ENCODE data around the gene ST7L. TPM values are rescaled to one million over a fixed set of nuclear protein-coding genes. Genes with fewer than 3 reads are reported as not detected.

Gene ST7L
- total and polyA plus RNA-seq, 10 of the 15 experiments (the other 5 are each of a cell fraction or from before 2014, with no cell fraction given) = 3.6 to 13.7 (median 8.9) TPM

GRCh38 chr1:112614460-112615065 is 4.4 kb downstream of the ST7L start (continued):
- TF ChIP-seq PAX5 (IDR thresholded peaks at IDR 0.05; ENCODE audit: borderline replicate concordance, low read depth, low read length) (no peak), STAT3 (IDR thresholded peaks at IDR 0.05; ENCODE audit: low read depth, low read length) (no peak), SMAD1 (IDR thresholded peaks at IDR 0.05; ENCODE audit: low read depth, partially characterized antibody) (no peak), RAD21 (IDR thresholded peaks at IDR 0.05; ENCODE audit: insufficient read depth, low read depth, low read length) (peak; percentile 78), SPI1 (IDR thresholded peaks at IDR 0.05; ENCODE audit: borderline replicate concordance, insufficient read depth, low read depth, low read length) (no peak), NR2C1 (IDR thresholded peaks at IDR 0.05) (no peak), SMC3 (IDR thresholded peaks at IDR 0.05; ENCODE audit: borderline replicate concordance, low read length) (peak; percentile 50; the same call in 1 of the 2 replicates)

DNA sequence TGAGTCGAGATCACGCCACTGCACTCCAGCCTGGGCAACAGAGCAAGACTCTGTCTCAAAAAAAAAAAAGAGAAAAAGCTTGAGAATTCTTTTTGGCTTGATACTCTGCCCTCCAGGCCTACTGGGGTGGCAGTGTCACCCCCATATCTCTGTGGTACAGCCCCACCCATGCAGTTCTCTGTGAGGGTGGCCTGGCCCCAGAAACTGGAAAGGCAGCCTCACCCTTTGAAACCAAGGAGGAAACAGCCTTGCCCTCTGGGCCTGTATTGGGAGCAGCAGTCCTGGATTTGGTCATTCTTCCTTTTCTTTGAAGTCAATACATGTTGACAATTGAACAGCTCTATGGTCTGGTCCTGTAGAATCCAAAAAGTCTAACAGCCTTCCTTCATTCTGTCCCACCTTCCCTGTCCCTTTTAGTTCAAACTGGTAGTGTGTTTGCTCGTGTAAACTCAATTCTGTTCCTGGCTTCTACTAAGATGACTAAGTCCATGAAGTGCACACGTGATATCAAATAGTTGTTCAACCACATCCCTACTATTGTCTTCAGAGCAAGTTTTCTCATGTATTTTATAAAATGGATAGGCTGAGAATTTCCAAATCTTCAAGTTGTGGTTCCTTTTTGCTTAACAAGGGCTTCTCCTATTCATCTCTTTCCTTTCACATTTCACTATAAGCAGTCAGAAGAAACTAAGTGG is 13.2 kb downstream of the ST7L start:
- 77% methylated on average over 4 of the region's 4 CpGs for WGBS (ENCODE audit: insufficient coverage, insufficient replicate concordance, low lambda C conversion rate, missing lambda C conversion rate)
- intact Hi-C loops (cut with micrococcal nuclease; ENCODE audit: unreplicated experiment) = no loop called here

More for the DNA sequence above, 13.2 kb downstream of the ST7L start:
- in situ Hi-C loops (cut with MboI) = no loop called here
- no peak overlapping the region for H3K27ac ChIP-seq (ENCODE audit: control insufficient read depth, insufficient read depth)
- no peak for ATAC-seq
- ChIA-PET SMC1A (ENCODE audit: uncharacterized antibody, unreplicated experiment) (interaction anchor here (1.1 to 1.6 kb wide), 2 partner anchors 47 to 214 kb away, joined by 3 to 5 read pairs; no protein-coding TSS in a partner anchor), POLR2A (interaction anchor here (0.6 kb wide), 1 partner anchor 18 kb away, joined by 6 read pairs; no protein-coding TSS in a partner anchor), RAD21 (ENCODE audit: unreplicated experiment) (interaction anchor here (1.2 kb wide), 1 partner anchor 104 kb away, joined by 3 read pairs; no protein-coding TSS in a partner anchor), CTCF (interaction anchor here (0.9 to 1.0 kb wide), 2 partner anchors 104 to 215 kb away, joined by 3 read pairs; no protein-coding TSS in a partner anchor)
- no peaks in the 10 kb centered on the region for H3K79me2 ChIP-seq (ENCODE audit: control insufficient read depth, insufficient read depth, low read length)
- FAIRE-seq = no peak
- no peak overlapping the region for H3K4me2 ChIP-seq (ENCODE audit: control insufficient read depth, insufficient read depth)
- H3K36me3 ChIP-seq (ENCODE audit: control insufficient read depth in 2 of 2, insufficient read depth in 2 of 2, low read length in 1 of 2) = peaks cover 0 to 5% of the 10 kb centered on the region in 2 experiments; a peak in 1 of 4 replicates
- H3K9ac ChIP-seq (ENCODE audit: control insufficient read depth, insufficient read depth, low read length) = no peak overlapping the region
- H3K9me3 ChIP-seq (replicated peaks; ENCODE audit: control insufficient read depth, insufficient read depth, low read length) = no peaks in the 10 kb centered on the region
- DNase-seq (ENCODE audit: low read depth, low spot score) = no peak
- no peaks in the 10 kb centered on the region; the same call in 1 of the 2 replicates for H3K4me1 ChIP-seq (ENCODE audit: control insufficient read depth, insufficient read depth, low read length)
- no peak overlapping the region for H3K4me3 ChIP-seq
- no peaks in the 10 kb centered on the region for H3K27me3 ChIP-seq (replicated peaks in 1 of 2; ENCODE audit: control insufficient read depth in 2 of 2, insufficient read depth in 2 of 2, low read length in 1 of 2)
- H2AFZ ChIP-seq (ENCODE audit: control insufficient read depth, low read depth, low read length) = no peak overlapping the region
- H4K20me1 ChIP-seq (ENCODE audit: control insufficient read depth, insufficient read depth) = no peaks in the 10 kb centered on the region
- TF ChIP-seq RUNX3 (IDR thresholded peaks at IDR 0.05; ENCODE audit: low read length) = peak; percentile 52
- TF ChIP-seq SIN3A (IDR thresholded peaks at IDR 0.05; ENCODE audit: low read depth, low read length) = no peak
- BruUV-seq (replicated peaks) = no TSS peak

Measured in GM12878 (cell line).